SK-N-SH (cell line): ENCODE data around the gene FLT1. TPM values are rescaled to one million over a fixed set of nuclear protein-coding genes. Genes with fewer than 3 reads are reported as not detected.

Experiments
- CTCF ChIA-PET: fragments of 300-600, 350-600 bp; formaldehyde crosslinking; extraction: SDS; loops from one replicate; lab custom pipeline; 2021; lab: Yijun Ruan, JAX
- POLR2A ChIA-PET: fragments of 350-600 bp; sonication (Branson Sonifier 250); formaldehyde crosslinking; extraction: SDS; loops from one replicate; lab custom pipeline; 2020; ENCODE audit warnings: antibody characterized with exemption, inconsistent platforms; lab: Yijun Ruan, JAX
- DNase-seq: peaks from one replicate; pipeline ENCODE4 v3.0.0; 2012
- H2AFZ ChIP-seq: fragments of 200-600 bp; sonication (generic); 2 replicates; pipeline ENCODE4 v1.8.1; 2016; ENCODE audit warnings: antibody characterized with exemption, mild to moderate bottlenecking, low read depth
- H3F3A ChIP-seq: fragments of 200-600 bp; sonication (generic); replicated peaks from 2 replicates; pipeline ENCODE3; 2016; ENCODE audit warnings: antibody characterized with exemption, mild to moderate bottlenecking; ENCODE audit not compliant: insufficient read depth
- H3K27ac ChIP-seq, 2 experiments: fragments of 200-500 bp in 1 of 2; fragments of 200-600 bp in 1 of 2; sonication (Bioruptor generic) in 1 of 2; sonication (generic), shearing (Covaris generic) in 1 of 2; 2 replicates each; pipeline versions ENCODE4 v1.5.1 to v1.6.1; 2014 to 2016; ENCODE audit warnings: low read depth in 2 of 2, inconsistent platforms in 1 of 2, low read length in 1 of 2, mild to moderate bottlenecking in 1 of 2, mixed read lengths in 1 of 2
- H3K27me3 ChIP-seq: fragments of 200-600 bp; sonication (generic), shearing (Covaris generic); 2 replicates; pipeline ENCODE4 v1.6.1; 2016; ENCODE audit warnings: mixed run types; ENCODE audit not compliant: insufficient read depth
- H3K36me3 ChIP-seq, 2 experiments: fragments of 200-500 bp in 1 of 2; fragments of 200-600 bp in 1 of 2; sonication (Bioruptor generic) in 1 of 2; sonication (generic) in 1 of 2; replicated peaks in 1 of 2; 2 replicates each; pipeline versions ENCODE3 to v1.5.1; 2014 to 2016; ENCODE audit warnings: low read length in 1 of 2, mild to moderate bottlenecking in 1 of 2; ENCODE audit not compliant: insufficient read depth in 2 of 2, control insufficient read depth in 1 of 2
- H3K4me1 ChIP-seq, 2 experiments: fragments of 200-500 bp in 1 of 2; fragments of 200-600 bp in 1 of 2; sonication (Bioruptor generic) in 1 of 2; sonication (generic), shearing (Covaris generic) in 1 of 2; 2 replicates each; pipeline versions ENCODE4 v1.5.1 to v1.6.1; 2014 to 2016; ENCODE audit warnings: low read depth in 1 of 2, low read length in 1 of 2, mixed run types in 1 of 2; ENCODE audit not compliant: insufficient read depth in 2 of 2, control insufficient read depth in 1 of 2
- H3K4me2 ChIP-seq: fragments of 200-600 bp; sonication (generic), shearing (Covaris generic); 2 replicates; pipeline ENCODE4 v1.6.1; 2017; ENCODE audit warnings: mixed run types
- H3K4me3 ChIP-seq, 2 experiments: fragments of 200-500 bp in 1 of 2; fragments of 200-600 bp in 1 of 2; sonication (Bioruptor generic) in 1 of 2; sonication (generic), shearing (Covaris generic) in 1 of 2; 2 replicates each; pipeline versions ENCODE4 v1.5.1 to v1.8.1; 2014 to 2016; ENCODE audit warnings: low read depth in 2 of 2, inconsistent platforms in 1 of 2, low read length in 1 of 2, mild to moderate bottlenecking in 1 of 2, mixed read lengths in 1 of 2, moderate library complexity in 1 of 2
- H3K79me2 ChIP-seq: fragments of 200-600 bp; sonication (generic); 2 replicates; pipeline ENCODE4 v1.8.1; 2017; ENCODE audit warnings: mild to moderate bottlenecking; ENCODE audit not compliant: insufficient read depth
- H3K9ac ChIP-seq: fragments of 200-600 bp; sonication (generic); 2 replicates; pipeline ENCODE4 v1.6.1; 2017; ENCODE audit warnings: mixed run types
- H3K9me2 ChIP-seq: fragments of 200-600 bp; sonication (generic); 2 replicates; pipeline ENCODE4 v1.6.1; 2017; ENCODE audit warnings: mixed run types
- H3K9me3 ChIP-seq: fragments of 200-600 bp; sonication (generic); 2 replicates; pipeline ENCODE4 v1.6.1; 2017; ENCODE audit warnings: mixed run types, mild to moderate bottlenecking, moderate library complexity
- H4K20me1 ChIP-seq: fragments of 200-600 bp; sonication (generic); 2 replicates; pipeline ENCODE4 v1.6.1; 2017; ENCODE audit warnings: mild to moderate bottlenecking, mixed run types; ENCODE audit not compliant: insufficient read depth
- CHD2 ChIP-seq: fragments of 150-350 bp; IDR thresholded peaks from 2 replicates; pipeline ENCODE4 v1.6.1; 2018; ENCODE audit warnings: low read length; ENCODE audit not compliant: partially characterized antibody
- ELF1 ChIP-seq: IDR thresholded peaks from 2 replicates; pipeline ENCODE4 v1.4.0; 2012
- EP300 ChIP-seq, 2 experiments: IDR thresholded peaks; 2 replicates each; pipeline versions ENCODE4 v1.4.0 to v1.6.1; 2012; ENCODE audit warnings: borderline replicate concordance in 1 of 2, low read depth in 1 of 2, low read length in 1 of 2
- FOXM1 ChIP-seq: IDR thresholded peaks from 2 replicates; pipeline ENCODE4 v1.4.0; 2012; ENCODE audit warnings: low read depth, mild to moderate bottlenecking
- GABPA ChIP-seq: IDR thresholded peaks from 2 replicates; pipeline ENCODE4 v1.4.0; 2012; ENCODE audit warnings: low read depth, mild to moderate bottlenecking
- IRF3 ChIP-seq: fragments of 150-350 bp; IDR thresholded peaks from 2 replicates; pipeline ENCODE4 v1.6.1; 2016; ENCODE audit warnings: mild to moderate bottlenecking, low read depth, low read length
- MAX ChIP-seq: IDR thresholded peaks from 2 replicates; pipeline ENCODE4 v1.4.0; 2012; ENCODE audit warnings: low read depth
- MEF2A ChIP-seq: IDR thresholded peaks from 2 replicates; pipeline ENCODE4 v1.4.0; 2012; ENCODE audit warnings: low read depth, borderline replicate concordance
- NFIC ChIP-seq: IDR thresholded peaks from 2 replicates; pipeline ENCODE4 v1.4.0; 2012; ENCODE audit warnings: borderline replicate concordance
- NRF1 ChIP-seq: IDR thresholded peaks from 2 replicates; pipeline ENCODE4 v1.6.1; 2012; ENCODE audit warnings: low read depth, mild to moderate bottlenecking, low read length
- RCOR1 ChIP-seq: fragments of 150-350 bp; IDR thresholded peaks from 2 replicates; pipeline ENCODE4 v1.6.1; 2017; ENCODE audit warnings: antibody characterized with exemption, low read length
- RFX5 ChIP-seq: IDR thresholded peaks from 2 replicates; pipeline ENCODE4 v1.6.1; 2012; ENCODE audit warnings: mild to moderate bottlenecking, improper control_type of control experiment, low read length
- RXRA ChIP-seq: IDR thresholded peaks from 2 replicates; pipeline ENCODE4 v1.4.0; 2012; ENCODE audit warnings: low read depth, mild to moderate bottlenecking, borderline replicate concordance
- SMC3 ChIP-seq: IDR thresholded peaks from 2 replicates; pipeline ENCODE4 v1.6.1; 2012; ENCODE audit warnings: low read depth, low read length, improper control_type of control experiment
- TAF1 ChIP-seq: IDR thresholded peaks from 2 replicates; pipeline ENCODE4 v1.6.1; 2012; ENCODE audit warnings: low read depth, mild to moderate bottlenecking, low read length, moderate library complexity, borderline replicate concordance
- USF1 ChIP-seq: IDR thresholded peaks from 2 replicates; pipeline ENCODE4 v1.4.0; 2012; ENCODE audit warnings: low read depth, borderline replicate concordance
- YY1 ChIP-seq: IDR thresholded peaks from 2 replicates; pipeline ENCODE4 v1.4.0; 2012; ENCODE audit warnings: low read depth, mild to moderate bottlenecking
- ZBTB33 ChIP-seq: IDR thresholded peaks from 2 replicates; pipeline ENCODE4 v1.4.0; 2012; ENCODE audit warnings: low read depth, borderline replicate concordance
- WGBS: methylation state at CpG from one replicate; pipeline ENCODE4 v1.1.6; 2017; ENCODE audit warnings: low lambda C conversion rate; 5-methylcytosine and 5-hydroxymethylcytosine counted together
- polyA plus RNA-seq, 3 experiments: library from polyadenylated mRNA; depleted of rRNA; stranded (reverse); fragments of >200 nt; gene quantifications; 2 replicates each; pipeline ENCODE4 v1.2.3, GENCODE V29; 2012

FLT1 gene
- polyA plus RNA-seq, 1 of the 3 experiments (the other 2 are of a cell fraction): 0.20 TPM

GRCh38 chr13:28457521-28457920 is 37.4 kb downstream of the FLT1 start:
- no peaks in the 10 kb centered on the region for H3K9me2 ChIP-seq
- no peak overlapping the region for H3K9ac ChIP-seq
- H3K9me3 ChIP-seq: no peaks in the 10 kb centered on the region
- no peak overlapping the region for H3K4me2 ChIP-seq
- no peaks in the 10 kb centered on the region for H3F3A ChIP-seq
- TF ChIP-seq TAF1 (no peak), MEF2A (no peak)
- no peak overlapping the region for H2AFZ ChIP-seq
- DNase-seq: no peak
- H3K36me3 ChIP-seq: no peaks in the 10 kb centered on the region
- H3K27me3 ChIP-seq: peaks cover 14% of the 10 kb centered on the region; the same call in 1 of the 2 replicates
- POLR2A ChIA-PET: no interaction called here
- CTCF ChIA-PET: no interaction called here
- H3K4me1 ChIP-seq: no peaks in the 10 kb centered on the region
- no peak overlapping the region for H3K4me3 ChIP-seq
- H3K79me2 ChIP-seq: no peaks in the 10 kb centered on the region
- H3K27ac ChIP-seq: no peak overlapping the region
- no peaks in the 10 kb centered on the region for H4K20me1 ChIP-seq

- H3K27me3 ChIP-seq: peaks cover 18% of the 10 kb centered on the region; the same call in 1 of the 2 replicates
- H3F3A ChIP-seq: no peaks in the 10 kb centered on the region
- WGBS: 2% methylated on average over 3 of the region's 3 CpGs
Measured at GRCh38 chr13:28455580-28456194, 39.2 kb downstream of the FLT1 start.

More at GRCh38 chr13:28455580-28456194, 39.2 kb downstream of the FLT1 start:
- Histone ChIP-seq H3K27ac (no peak overlapping the region), H3K9ac (no peak overlapping the region), H4K20me1 (no peaks in the 10 kb centered on the region), H3K9me2 (no peaks in the 10 kb centered on the region), H3K4me1 (peaks cover 0 to 2% of the 10 kb centered on the region in 2 experiments; a peak in 1 of 4 replicates), H3K79me2 (no peaks in the 10 kb centered on the region), H2AFZ (no peak overlapping the region), H3K4me2 (no peak overlapping the region), H3K36me3 (no peaks in the 10 kb centered on the region), H3K4me3 (no peak overlapping the region), H3K9me3 (no peaks in the 10 kb centered on the region)
- DNase-seq: no peak
- TF ChIP-seq EP300 (IDR thresholded peaks at IDR 0.05; ENCODE audit: borderline replicate concordance in 1 of 2, low read depth in 1 of 2, low read length in 1 of 2): no peak
- no peak for TF ChIP-seq NFIC
- TF ChIP-seq FOXM1: no peak
- TF ChIP-seq MEF2A: no peak
- TF ChIP-seq ELF1: no peak
- no peak for TF ChIP-seq YY1
- TF ChIP-seq RCOR1: no peak
- TF ChIP-seq MAX: no peak
- TF ChIP-seq ZBTB33: no peak
- TF ChIP-seq USF1: no peak
- TF ChIP-seq RFX5: no peak
- no peak for TF ChIP-seq SMC3
- TF ChIP-seq GABPA: no peak
- TF ChIP-seq TAF1: no peak
- TF ChIP-seq CHD2: no peak
- TF ChIP-seq NRF1: no peak
- TF ChIP-seq RXRA: no peak
- TF ChIP-seq IRF3: no peak
- ChIA-PET CTCF (no interaction called here), POLR2A (no interaction called here)
